Fibroblast of pulmonary artery (primary cell): ENCODE data around the gene CDC42EP5.

Experiments
- DNase-seq: peaks from one replicate; pipeline ENCODE4 v3.0.0-alpha.2; 2010; ENCODE audit warnings: low read depth
- H3K4me3 ChIP-seq: replicated peaks from 2 replicates; pipeline ENCODE4 v1.5.1; 2011; ENCODE audit warnings: low read depth, mild to moderate bottlenecking, control low read depth, low read length, moderate library complexity
- TF ChIP-seq, protein P1 (sequence below): IDR thresholded peaks from 2 replicates; pipeline ENCODE4 v1.5.1; 2011; ENCODE audit warnings: mild to moderate bottlenecking, control low read depth, low read length, inconsistent platforms; ENCODE audit errors: missing control alignments

The CDC42EP5 gene

DNA sequence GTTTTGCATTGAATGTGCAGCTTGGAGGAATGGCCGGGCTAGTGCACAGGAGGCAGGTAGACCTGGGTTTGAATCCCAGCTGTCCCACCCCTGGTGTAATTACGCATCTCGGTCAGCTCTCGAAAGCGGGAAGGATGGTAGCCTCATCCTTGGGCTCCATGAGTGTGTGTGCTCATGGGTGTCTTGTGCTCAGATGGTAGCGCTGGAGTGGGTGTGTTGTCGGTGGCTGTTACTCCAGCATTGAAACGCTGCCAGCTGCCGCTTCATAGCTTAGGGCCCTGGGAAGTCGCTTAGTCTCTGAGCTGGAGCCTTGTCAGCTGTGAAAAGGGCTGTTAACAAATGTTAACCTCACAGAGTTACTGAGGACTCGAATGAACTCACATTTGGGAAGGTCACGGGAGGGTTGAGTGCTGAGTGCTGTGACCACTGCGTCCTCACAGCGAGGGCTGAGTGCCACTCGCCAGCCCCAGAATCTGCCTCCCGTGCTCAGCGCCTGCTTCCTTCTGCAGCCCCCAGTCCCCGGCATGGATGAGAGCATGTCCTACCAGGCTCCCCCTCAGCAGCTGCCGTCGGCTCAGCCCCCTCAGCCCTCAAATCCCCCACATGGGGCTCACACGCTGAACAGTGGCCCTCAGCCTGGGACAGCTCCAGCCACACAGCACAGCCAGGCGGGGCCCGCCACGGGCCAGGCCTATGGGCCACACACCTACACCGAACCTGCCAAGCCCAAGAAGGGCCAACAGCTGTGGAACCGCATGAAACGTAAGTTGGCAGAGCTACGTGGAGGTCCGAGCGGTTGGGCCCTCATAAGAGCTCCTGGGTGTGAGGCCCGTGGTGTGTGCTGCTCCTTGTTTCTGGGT is 18.9 kb downstream of the CDC42EP5 start:
- TF ChIP-seq, protein P1, sequence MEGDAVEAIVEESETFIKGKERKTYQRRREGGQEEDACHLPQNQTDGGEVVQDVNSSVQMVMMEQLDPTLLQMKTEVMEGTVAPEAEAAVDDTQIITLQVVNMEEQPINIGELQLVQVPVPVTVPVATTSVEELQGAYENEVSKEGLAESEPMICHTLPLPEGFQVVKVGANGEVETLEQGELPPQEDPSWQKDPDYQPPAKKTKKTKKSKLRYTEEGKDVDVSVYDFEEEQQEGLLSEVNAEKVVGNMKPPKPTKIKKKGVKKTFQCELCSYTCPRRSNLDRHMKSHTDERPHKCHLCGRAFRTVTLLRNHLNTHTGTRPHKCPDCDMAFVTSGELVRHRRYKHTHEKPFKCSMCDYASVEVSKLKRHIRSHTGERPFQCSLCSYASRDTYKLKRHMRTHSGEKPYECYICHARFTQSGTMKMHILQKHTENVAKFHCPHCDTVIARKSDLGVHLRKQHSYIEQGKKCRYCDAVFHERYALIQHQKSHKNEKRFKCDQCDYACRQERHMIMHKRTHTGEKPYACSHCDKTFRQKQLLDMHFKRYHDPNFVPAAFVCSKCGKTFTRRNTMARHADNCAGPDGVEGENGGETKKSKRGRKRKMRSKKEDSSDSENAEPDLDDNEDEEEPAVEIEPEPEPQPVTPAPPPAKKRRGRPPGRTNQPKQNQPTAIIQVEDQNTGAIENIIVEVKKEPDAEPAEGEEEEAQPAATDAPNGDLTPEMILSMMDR: no peak
- H3K4me3 ChIP-seq: no peak overlapping the region
- DNase-seq: no peak

DNA sequence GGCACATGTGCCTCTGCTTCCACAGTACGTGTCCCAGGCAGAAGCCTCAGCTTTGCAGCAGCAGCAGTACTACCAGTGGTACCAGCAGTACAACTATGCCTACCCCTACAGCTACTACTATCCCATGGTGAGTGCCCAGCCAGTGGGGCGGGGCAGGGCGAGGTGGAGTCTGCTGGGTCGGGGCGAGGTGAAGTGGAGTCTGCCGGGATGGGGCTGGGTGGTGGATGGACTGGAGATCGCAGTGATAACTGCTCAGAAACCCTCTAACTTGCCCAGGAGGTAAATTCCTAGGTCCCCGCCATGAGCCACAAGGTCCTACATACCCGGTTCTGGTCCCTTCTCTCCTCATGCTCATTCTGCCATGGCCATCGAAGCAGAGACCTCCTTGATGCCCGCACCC is 20.5 kb downstream of the CDC42EP5 start:
- H3K4me3 ChIP-seq: no peak overlapping the region
- no peak for DNase-seq
- TF ChIP-seq, protein P1: no peak

DNA sequence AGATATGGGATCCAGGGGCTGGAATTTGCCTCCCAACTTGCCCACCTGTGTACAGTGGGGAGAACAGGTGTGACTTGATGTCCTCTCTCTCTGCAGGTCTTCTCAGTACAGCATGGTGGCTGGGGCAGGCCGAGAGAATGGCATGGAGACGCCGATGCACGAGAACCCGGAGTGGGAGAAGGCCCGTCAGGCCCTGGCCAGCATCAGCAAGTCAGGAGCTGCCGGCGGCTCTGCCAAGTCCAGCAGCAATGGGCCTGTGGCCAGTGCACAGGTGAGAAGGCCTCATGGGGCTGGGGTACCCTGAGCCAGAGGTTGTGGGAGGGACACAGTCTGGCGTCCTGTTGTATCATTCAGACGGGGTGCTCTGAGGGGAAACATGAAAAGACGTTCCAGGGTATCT is 21.1 kb downstream of the CDC42EP5 start:
- H3K4me3 ChIP-seq: no peak overlapping the region
- no peak for DNase-seq
- TF ChIP-seq, protein P1: no peak

DNA sequence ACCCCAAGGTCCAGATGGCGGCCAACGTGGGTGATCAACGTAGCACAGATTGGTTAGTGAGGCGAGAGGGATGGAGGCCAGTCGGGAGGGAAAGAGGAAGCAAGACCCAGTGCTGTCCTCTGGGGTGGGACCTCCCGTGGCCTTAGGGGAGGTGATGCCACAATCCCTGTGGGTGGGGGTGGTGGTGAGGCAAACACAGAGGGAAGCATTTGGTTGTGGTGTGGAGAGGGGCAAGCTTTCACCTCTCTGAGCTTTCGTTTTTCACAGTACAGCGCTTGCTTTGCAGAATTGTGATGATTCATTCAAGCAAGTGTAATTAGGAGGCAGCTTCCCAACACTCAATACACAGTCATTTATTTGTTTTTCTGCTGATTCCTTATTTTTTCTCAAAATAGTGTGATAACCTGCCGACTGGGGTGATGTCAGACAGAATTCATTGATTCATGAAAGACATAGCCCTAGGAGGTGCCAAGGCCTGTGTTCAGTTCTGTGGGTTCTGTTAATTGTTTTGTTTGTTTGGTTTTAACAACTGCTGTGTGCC is 21.7 kb downstream of the CDC42EP5 start:
- peak overlapping the region; percentile 99 for H3K4me3 ChIP-seq
- TF ChIP-seq, protein P1: no peak
- DNase-seq: no peak

DNA sequence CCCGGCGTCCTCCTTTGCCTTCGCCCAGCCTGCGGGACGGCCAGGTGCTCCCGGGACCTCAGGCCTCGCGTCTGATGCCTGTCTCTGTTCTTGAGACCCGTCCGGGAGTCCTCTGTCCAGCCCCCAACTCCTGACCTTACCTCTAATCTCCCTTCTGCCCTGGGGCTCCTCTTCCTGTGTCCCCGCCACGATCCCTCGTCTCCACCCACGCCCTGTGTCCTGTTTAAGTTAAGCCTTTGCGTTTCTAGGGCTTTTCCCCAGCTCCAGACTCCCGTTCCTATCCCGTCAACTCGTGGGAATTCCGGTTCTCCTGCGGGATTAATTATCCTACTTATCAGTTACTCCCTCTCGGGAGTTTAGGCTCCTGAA is 23.4 kb downstream of the CDC42EP5 start:
- H3K4me3 ChIP-seq: peak overlapping the region; percentile 99
- TF ChIP-seq, protein P1: no peak
- peak; percentile 29 for DNase-seq

DNA sequence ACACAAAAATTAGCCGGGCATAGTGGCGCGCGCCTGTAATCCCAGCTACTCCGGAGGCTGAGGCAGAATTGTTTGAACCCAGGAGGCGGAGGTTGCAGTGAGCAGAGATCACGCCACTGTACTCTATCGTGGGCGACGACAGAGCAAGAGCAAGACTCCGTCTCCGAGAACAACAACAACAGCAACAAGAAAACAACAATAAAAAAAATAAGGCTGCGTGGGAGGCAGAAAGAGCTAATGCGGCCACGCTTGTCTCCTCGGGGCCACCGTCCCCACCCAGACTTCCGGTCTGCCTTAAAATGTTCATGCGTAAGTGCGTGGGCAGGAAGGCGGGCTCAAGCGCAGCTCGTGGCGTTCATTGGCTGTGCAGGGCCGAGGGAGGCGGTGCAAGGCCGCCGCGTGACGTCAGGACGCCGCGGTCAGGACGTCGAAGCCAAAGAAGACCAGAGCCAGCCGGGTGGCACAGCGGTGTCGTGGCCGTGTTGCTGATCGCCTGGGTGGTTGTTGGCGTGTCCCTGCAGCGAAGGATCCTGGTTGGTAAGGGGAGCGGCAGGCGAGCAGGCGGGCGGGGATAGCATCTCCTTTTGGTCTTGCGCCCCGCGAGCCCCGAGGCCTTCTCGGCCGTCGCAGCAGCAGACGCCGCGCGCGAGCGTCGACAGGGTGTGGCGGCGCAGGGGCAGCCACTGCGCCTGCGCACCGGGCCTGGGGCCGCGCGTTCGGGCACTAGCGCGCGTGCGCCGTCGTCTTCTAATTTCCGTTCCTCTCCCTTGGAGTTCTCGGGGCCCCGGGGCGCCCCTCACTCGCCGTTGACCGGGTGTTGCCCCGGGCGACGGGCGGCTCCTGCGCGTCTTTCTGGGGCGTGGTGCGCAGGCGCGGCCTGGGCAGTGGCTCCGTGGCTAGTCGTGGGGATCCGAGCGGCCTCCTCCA is 24.1 kb downstream of the CDC42EP5 start, which contains the start of gene LENG8:
TSS of gene LENG8 (plus strand) at position 426 of the 927 bp plus-strand sequence. CDS start 2,146 bp downstream, outside the sequence.
- peak within 1 kb of the TSS; percentile 99 for H3K4me3 ChIP-seq
- TF ChIP-seq, protein P1: no peak
- DNase-seq: peak; percentile 99
